GM12878 (cell line): Measurements from ENCODE around the gene RHEBL1. TPM values are rescaled to one million over a fixed set of nuclear protein-coding genes. Genes with fewer than 3 reads are reported as not detected.

Source experiments
- BCLAF1 ChIP-seq: fragments of 450-650 bp; IDR thresholded peaks from 2 replicates; pipeline ENCODE4 v1.6.1; 2017; ENCODE audit warnings: antibody characterized with exemption, mild to moderate bottlenecking, moderate library complexity
- FOXK2 ChIP-seq: fragments of 450-650 bp; IDR thresholded peaks from 2 replicates; pipeline ENCODE4 v1.6.1; 2017; ENCODE audit warnings: mild to moderate bottlenecking, moderate library complexity
- JUND ChIP-seq: IDR thresholded peaks from 2 replicates; pipeline ENCODE4 v1.6.1; 2012; ENCODE audit warnings: low read depth, mild to moderate bottlenecking, low read length, improper control_type of control experiment, moderate library complexity
- MAX ChIP-seq: IDR thresholded peaks from 2 replicates; pipeline ENCODE4 v1.6.1; 2012; ENCODE audit warnings: low read depth, low read length, improper control_type of control experiment
- MTA3 ChIP-seq: IDR thresholded peaks from 2 replicates; pipeline ENCODE4 v1.6.1; 2012; ENCODE audit warnings: low read length, inconsistent platforms, borderline replicate concordance
- NBN ChIP-seq: fragments of 450-650 bp; IDR thresholded peaks from 2 replicates; pipeline ENCODE4 v1.6.1; 2016
- NFXL1 ChIP-seq: fragments of 450-650 bp; IDR thresholded peaks from 2 replicates; pipeline ENCODE4 v1.6.1; 2017; ENCODE audit warnings: antibody characterized with exemption, mild to moderate bottlenecking, borderline replicate concordance
- NFYB ChIP-seq: IDR thresholded peaks from 2 replicates; pipeline ENCODE4 v1.6.1; 2011; ENCODE audit warnings: low read depth, mild to moderate bottlenecking, low read length, improper control_type of control experiment, moderate library complexity; ENCODE audit not compliant: insufficient read depth
- NR2C1 ChIP-seq: fragments of 450-650 bp; IDR thresholded peaks from 2 replicates; pipeline ENCODE4 v1.6.1; 2017; ENCODE audit warnings: antibody characterized with exemption, mild to moderate bottlenecking, moderate library complexity
- POLR2AphosphoS2 ChIP-seq: IDR thresholded peaks from 2 replicates; pipeline ENCODE4 v1.6.1; 2011; ENCODE audit warnings: low read depth, mild to moderate bottlenecking, low read length, improper control_type of control experiment, moderate library complexity
- REST ChIP-seq: IDR thresholded peaks from 2 replicates; pipeline ENCODE4 v1.6.1; 2012; ENCODE audit warnings: mild to moderate bottlenecking, low read depth, low read length
- TBL1XR1 ChIP-seq: IDR thresholded peaks from 2 replicates; pipeline ENCODE4 v1.6.1; 2012; ENCODE audit warnings: low read depth, low read length, improper control_type of control experiment
- YBX1 ChIP-seq: fragments of 450-650 bp; IDR thresholded peaks from 2 replicates; pipeline ENCODE4 v1.6.1; 2016; ENCODE audit warnings: antibody characterized with exemption
- ZBTB11 ChIP-seq: fragments of 450-650 bp; formaldehyde crosslinking; IDR thresholded peaks from 2 replicates; pipeline ENCODE4 v1.5.0; 2022; ENCODE audit warnings: mild to moderate bottlenecking, missing genetic modification characterization
- ZBTB40 ChIP-seq: fragments of 450-650 bp; IDR thresholded peaks from 2 replicates; pipeline ENCODE4 v1.6.1; 2016; ENCODE audit warnings: mild to moderate bottlenecking, moderate library complexity, borderline replicate concordance
- polyA plus RNA-seq, 11 experiments: library from polyadenylated mRNA; depleted of rRNA in 4 of 11; unstranded in 6 of 11; stranded (reverse) in 5 of 11; fragments of >200 nt; fragmentation: Nextera tagmentation in 4 of 11; fragmentation: Illumina TruSeq in 1 of 11; extraction: Ambion mirVana in 4 of 11; extraction: Trizol in 1 of 11; gene quantifications; 1 replicate in 1 of 11; 2 replicates in 10 of 11; pipeline versions ENCODE4 v1.2.1 to v1.2.3, GENCODE V29; 2011 to 2016; ENCODE audit warnings: inconsistent platforms in 2 of 11, missing spikeins in 2 of 11, low read depth in 1 of 11
- total RNA-seq, 4 experiments: library from RNA; depleted of rRNA in 3 of 4; stranded (reverse); fragments of >200 nt in 3 of 4; fragmentation: Illumina TruSeq in 1 of 4; extraction: Trizol in 1 of 4; gene quantifications; 2 replicates each; pipeline versions ENCODE4 v1.2.1 to v1.2.3, GENCODE V29; 2013 to 2021

Gene RHEBL1
- total and polyA plus RNA-seq, 10 of the 15 experiments (the other 5 are each of a cell fraction or from before 2014, with no cell fraction given) = 5.9 to 18.7 (median 12.0) TPM

- 0 out of 2 replicates have a peak, but pooled peaks have one; percentile 35 for TF ChIP-seq ZBTB11 (CRISPR knock-in tag)
- TF ChIP-seq ZBTB40 = peak; percentile 58
- no peak for TF ChIP-seq JUND
- no peak for TF ChIP-seq FOXK2
- TF ChIP-seq NFXL1 = no peak
- no peak for TF ChIP-seq REST
- TF ChIP-seq TBL1XR1 = no peak
- TF ChIP-seq YBX1 = no peak
- TF ChIP-seq MTA3 = no peak
- 0 out of 2 replicates have a peak, but pooled peaks have one; percentile 25 for TF ChIP-seq NBN
- no peak for TF ChIP-seq POLR2AphosphoS2
- no peak for TF ChIP-seq BCLAF1
- TF ChIP-seq NR2C1 = no peak
- no peak for TF ChIP-seq NFYB
- TF ChIP-seq MAX = no peak
Observed at GRCh38 chr12:49055978-49056754, 13.6 kb downstream of the RHEBL1 start (continued).
